ENCODE data around the gene EHMT1. TPM values are rescaled to one million over a fixed set of nuclear protein-coding genes. Genes with fewer than 3 reads are reported as not detected.

EHMT1 gene
- polyA plus RNA-seq, 1 of the 3 experiments (the other 2 are of a cell fraction), result 39.5 TPM

DNA sequence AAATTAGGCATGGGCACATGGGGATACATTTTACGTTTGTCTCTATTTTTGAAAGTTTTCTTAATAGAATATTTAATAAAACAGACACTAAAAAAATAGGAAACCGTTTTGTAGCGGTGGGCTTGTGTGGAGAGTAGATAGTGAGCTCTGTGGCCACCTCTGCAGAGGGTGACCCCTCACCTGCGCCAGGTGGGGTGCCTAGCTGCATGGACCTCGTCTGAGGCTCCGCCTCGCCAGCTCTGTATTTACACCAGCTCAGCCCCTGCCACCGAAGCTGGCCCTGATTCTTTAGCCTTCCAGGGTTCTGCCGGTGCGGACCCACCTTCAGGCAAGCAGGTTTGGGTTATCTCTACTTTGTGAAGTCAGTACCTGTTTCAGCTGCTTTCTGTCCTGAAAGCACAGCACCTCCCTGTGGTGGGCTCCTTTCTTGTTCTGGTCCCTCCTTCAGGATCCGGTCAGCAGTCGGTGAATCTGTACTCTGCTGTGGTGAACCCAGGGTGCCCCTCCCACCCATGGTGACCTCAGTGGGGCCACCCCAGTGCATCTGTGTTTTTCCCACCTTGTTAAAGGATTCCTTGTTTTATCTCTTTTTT, 153.6 kb downstream of the EHMT1 start:
- Histone ChIP-seq H2AFZ (ENCODE audit: low read depth) (no peak overlapping the region), H3K4me2 (no peak overlapping the region), H3K9ac (no peak overlapping the region), H3K4me1 (ENCODE audit: control insufficient read depth in 1 of 2, insufficient read depth in 2 of 2, low read depth in 1 of 2, low read length in 1 of 2) (no peaks in the 10 kb centered on the region), H4K20me1 (ENCODE audit: insufficient read depth) (no peaks in the 10 kb centered on the region), H3F3A (replicated peaks; ENCODE audit: insufficient read depth) (no peaks in the 10 kb centered on the region), H3K9me2 (no peaks in the 10 kb centered on the region), H3K27me3 (ENCODE audit: insufficient read depth) (no peaks in the 10 kb centered on the region), H3K79me2 (ENCODE audit: insufficient read depth) (peaks cover 4% of the 10 kb centered on the region; the same call in 1 of the 2 replicates), H3K4me3 (ENCODE audit: low read depth in 2 of 2, low read length in 1 of 2) (no peak overlapping the region), H3K9me3 (no peaks in the 10 kb centered on the region), H3K36me3 (replicated peaks in 1 of 2; ENCODE audit: control insufficient read depth in 1 of 2, insufficient read depth in 2 of 2, low read length in 1 of 2) (peaks cover 47 to 50% of the 10 kb centered on the region in 2 experiments), H3K27ac (ENCODE audit: low read depth in 2 of 2, low read length in 1 of 2) (no peak overlapping the region)
- DNase-seq, result no peak
- ChIA-PET CTCF (interaction anchor here (0.8 to 2.1 kb wide), 4 partner anchors 17 to 99 kb away, joined by 3 to 10 read pairs (median 5); no protein-coding TSS in a partner anchor), POLR2A (no interaction called here)
- 97% methylated on average over 11 of the region's 12 CpGs for WGBS (ENCODE audit: low lambda C conversion rate)
- TF ChIP-seq CHD2 (IDR thresholded peaks at IDR 0.05; ENCODE audit: low read length, partially characterized antibody) (no peak), RCOR1 (IDR thresholded peaks at IDR 0.05; ENCODE audit: low read length) (no peak), JUND (IDR thresholded peaks at IDR 0.05) (no peak), RFX5 (IDR thresholded peaks at IDR 0.05; ENCODE audit: low read length) (no peak), POLR2AphosphoS5 (IDR thresholded peaks at IDR 0.05; ENCODE audit: low read depth, low read length) (no peak), FOXM1 (IDR thresholded peaks at IDR 0.05; ENCODE audit: low read depth) (no peak), SMC3 (IDR thresholded peaks at IDR 0.05; ENCODE audit: low read depth, low read length) (0 out of 2 replicates have a peak, but pooled peaks have one; percentile 6), MXI1 (IDR thresholded peaks at IDR 0.05; ENCODE audit: low read depth, low read length) (no peak), RAD21 (IDR thresholded peaks at IDR 0.05; ENCODE audit: low read length) (peak; percentile 24; the same call in 1 of the 2 replicates), TAF1 (IDR thresholded peaks at IDR 0.05; ENCODE audit: borderline replicate concordance, low read depth, low read length) (no peak)
- TF ChIP-seq, protein P1, sequence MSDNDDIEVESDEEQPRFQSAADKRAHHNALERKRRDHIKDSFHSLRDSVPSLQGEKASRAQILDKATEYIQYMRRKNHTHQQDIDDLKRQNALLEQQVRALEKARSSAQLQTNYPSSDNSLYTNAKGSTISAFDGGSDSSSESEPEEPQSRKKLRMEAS (IDR thresholded peaks at IDR 0.05; ENCODE audit: low read depth), result no peak
- TF ChIP-seq, protein P2, sequence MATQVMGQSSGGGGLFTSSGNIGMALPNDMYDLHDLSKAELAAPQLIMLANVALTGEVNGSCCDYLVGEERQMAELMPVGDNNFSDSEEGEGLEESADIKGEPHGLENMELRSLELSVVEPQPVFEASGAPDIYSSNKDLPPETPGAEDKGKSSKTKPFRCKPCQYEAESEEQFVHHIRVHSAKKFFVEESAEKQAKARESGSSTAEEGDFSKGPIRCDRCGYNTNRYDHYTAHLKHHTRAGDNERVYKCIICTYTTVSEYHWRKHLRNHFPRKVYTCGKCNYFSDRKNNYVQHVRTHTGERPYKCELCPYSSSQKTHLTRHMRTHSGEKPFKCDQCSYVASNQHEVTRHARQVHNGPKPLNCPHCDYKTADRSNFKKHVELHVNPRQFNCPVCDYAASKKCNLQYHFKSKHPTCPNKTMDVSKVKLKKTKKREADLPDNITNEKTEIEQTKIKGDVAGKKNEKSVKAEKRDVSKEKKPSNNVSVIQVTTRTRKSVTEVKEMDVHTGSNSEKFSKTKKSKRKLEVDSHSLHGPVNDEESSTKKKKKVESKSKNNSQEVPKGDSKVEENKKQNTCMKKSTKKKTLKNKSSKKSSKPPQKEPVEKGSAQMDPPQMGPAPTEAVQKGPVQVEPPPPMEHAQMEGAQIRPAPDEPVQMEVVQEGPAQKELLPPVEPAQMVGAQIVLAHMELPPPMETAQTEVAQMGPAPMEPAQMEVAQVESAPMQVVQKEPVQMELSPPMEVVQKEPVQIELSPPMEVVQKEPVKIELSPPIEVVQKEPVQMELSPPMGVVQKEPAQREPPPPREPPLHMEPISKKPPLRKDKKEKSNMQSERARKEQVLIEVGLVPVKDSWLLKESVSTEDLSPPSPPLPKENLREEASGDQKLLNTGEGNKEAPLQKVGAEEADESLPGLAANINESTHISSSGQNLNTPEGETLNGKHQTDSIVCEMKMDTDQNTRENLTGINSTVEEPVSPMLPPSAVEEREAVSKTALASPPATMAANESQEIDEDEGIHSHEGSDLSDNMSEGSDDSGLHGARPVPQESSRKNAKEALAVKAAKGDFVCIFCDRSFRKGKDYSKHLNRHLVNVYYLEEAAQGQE (IDR thresholded peaks at IDR 0.05; ENCODE audit: low read depth, low read length), result no peak
- TF ChIP-seq, protein P3, sequence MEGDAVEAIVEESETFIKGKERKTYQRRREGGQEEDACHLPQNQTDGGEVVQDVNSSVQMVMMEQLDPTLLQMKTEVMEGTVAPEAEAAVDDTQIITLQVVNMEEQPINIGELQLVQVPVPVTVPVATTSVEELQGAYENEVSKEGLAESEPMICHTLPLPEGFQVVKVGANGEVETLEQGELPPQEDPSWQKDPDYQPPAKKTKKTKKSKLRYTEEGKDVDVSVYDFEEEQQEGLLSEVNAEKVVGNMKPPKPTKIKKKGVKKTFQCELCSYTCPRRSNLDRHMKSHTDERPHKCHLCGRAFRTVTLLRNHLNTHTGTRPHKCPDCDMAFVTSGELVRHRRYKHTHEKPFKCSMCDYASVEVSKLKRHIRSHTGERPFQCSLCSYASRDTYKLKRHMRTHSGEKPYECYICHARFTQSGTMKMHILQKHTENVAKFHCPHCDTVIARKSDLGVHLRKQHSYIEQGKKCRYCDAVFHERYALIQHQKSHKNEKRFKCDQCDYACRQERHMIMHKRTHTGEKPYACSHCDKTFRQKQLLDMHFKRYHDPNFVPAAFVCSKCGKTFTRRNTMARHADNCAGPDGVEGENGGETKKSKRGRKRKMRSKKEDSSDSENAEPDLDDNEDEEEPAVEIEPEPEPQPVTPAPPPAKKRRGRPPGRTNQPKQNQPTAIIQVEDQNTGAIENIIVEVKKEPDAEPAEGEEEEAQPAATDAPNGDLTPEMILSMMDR (IDR thresholded peaks at IDR 0.05), result 0 out of 2 replicates have a peak, but pooled peaks have one; percentile 14
- TF ChIP-seq, protein P4, sequence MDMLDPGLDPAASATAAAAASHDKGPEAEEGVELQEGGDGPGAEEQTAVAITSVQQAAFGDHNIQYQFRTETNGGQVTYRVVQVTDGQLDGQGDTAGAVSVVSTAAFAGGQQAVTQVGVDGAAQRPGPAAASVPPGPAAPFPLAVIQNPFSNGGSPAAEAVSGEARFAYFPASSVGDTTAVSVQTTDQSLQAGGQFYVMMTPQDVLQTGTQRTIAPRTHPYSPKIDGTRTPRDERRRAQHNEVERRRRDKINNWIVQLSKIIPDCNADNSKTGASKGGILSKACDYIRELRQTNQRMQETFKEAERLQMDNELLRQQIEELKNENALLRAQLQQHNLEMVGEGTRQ (IDR thresholded peaks at IDR 0.05; ENCODE audit: borderline replicate concordance, low read depth, low read length), result no peak
- TF ChIP-seq, protein P5, sequence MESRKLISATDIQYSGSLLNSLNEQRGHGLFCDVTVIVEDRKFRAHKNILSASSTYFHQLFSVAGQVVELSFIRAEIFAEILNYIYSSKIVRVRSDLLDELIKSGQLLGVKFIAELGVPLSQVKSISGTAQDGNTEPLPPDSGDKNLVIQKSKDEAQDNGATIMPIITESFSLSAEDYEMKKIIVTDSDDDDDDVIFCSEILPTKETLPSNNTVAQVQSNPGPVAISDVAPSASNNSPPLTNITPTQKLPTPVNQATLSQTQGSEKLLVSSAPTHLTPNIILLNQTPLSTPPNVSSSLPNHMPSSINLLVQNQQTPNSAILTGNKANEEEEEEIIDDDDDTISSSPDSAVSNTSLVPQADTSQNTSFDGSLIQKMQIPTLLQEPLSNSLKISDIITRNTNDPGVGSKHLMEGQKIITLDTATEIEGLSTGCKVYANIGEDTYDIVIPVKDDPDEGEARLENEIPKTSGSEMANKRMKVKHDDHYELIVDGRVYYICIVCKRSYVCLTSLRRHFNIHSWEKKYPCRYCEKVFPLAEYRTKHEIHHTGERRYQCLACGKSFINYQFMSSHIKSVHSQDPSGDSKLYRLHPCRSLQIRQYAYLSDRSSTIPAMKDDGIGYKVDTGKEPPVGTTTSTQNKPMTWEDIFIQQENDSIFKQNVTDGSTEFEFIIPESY (IDR thresholded peaks at IDR 0.05; ENCODE audit: borderline replicate concordance, low read depth), result no peak
